HepG2 (cell line): ENCODE measurements around the gene SLC39A10. TPM values are rescaled to one million over a fixed set of nuclear protein-coding genes. Genes with fewer than 3 reads are reported as not detected.

ENCODE experiments used
- ATF2 ChIP-seq: sonication (generic); formaldehyde crosslinking; IDR thresholded peaks from 2 replicates; pipeline ENCODE4 v1.4.0; 2020; ENCODE audit warnings: missing genetic modification reagents
- CSRNP1 ChIP-seq: sonication (generic); formaldehyde crosslinking; IDR thresholded peaks from 2 replicates; pipeline ENCODE4 v1.8.1; 2023; ENCODE audit warnings: mild to moderate bottlenecking, missing genetic modification reagents
- FOXK2 ChIP-seq: fragments of 450-650 bp; IDR thresholded peaks from 2 replicates; pipeline ENCODE4 v1.6.1; 2016
- IKZF1 ChIP-seq: fragments of 450-650 bp; IDR thresholded peaks from 2 replicates; pipeline ENCODE4 v1.7.1; 2016
- LCORL ChIP-seq, 2 experiments: fragments of 450-650 bp in 1 of 2; sonication (generic) in 1 of 2; formaldehyde crosslinking in 1 of 2; IDR thresholded peaks; 2 replicates each; pipeline versions ENCODE4 v1.5.0 to v1.6.1; 2017 to 2020; ENCODE audit warnings: antibody characterized with exemption in 1 of 2, missing genetic modification reagents in 1 of 2
- MEIS2 ChIP-seq: sonication (generic); formaldehyde crosslinking; IDR thresholded peaks from 2 replicates; pipeline ENCODE4 v1.9.0; 2021; ENCODE audit warnings: mild to moderate bottlenecking, missing genetic modification reagents
- MTF2 ChIP-seq: sonication (generic); formaldehyde crosslinking; IDR thresholded peaks from 2 replicates; pipeline ENCODE4 v1.5.0; 2020; ENCODE audit warnings: missing genetic modification reagents, borderline replicate concordance
- PHF21A ChIP-seq: sonication (generic); formaldehyde crosslinking; IDR thresholded peaks from 2 replicates; pipeline ENCODE4 v1.5.0; 2020; ENCODE audit warnings: mild to moderate bottlenecking, missing genetic modification reagents
- PTBP1 ChIP-seq: fragments of 200-400 bp; formaldehyde crosslinking; IDR thresholded peaks from 2 replicates; pipeline ENCODE4 v1.6.1; 2018; ENCODE audit warnings: low read length, low read depth; ENCODE audit not compliant: poor library complexity, severe bottlenecking
- RORA ChIP-seq: sonication (generic); formaldehyde crosslinking; IDR thresholded peaks from 2 replicates; pipeline ENCODE4 v1.5.0; 2020; ENCODE audit warnings: mild to moderate bottlenecking, missing genetic modification reagents, moderate library complexity
- ZBTB43 ChIP-seq: sonication (generic); formaldehyde crosslinking; conservative IDR thresholded peaks from 2 replicates; pipeline ENCODE4 v1.4.0; 2020; ENCODE audit warnings: missing genetic modification reagents
- ZKSCAN5 ChIP-seq: sonication (generic); formaldehyde crosslinking; IDR thresholded peaks from 2 replicates; pipeline ENCODE4 v1.5.1; 2020; ENCODE audit warnings: mild to moderate bottlenecking, missing genetic modification reagents
- ZNF564 ChIP-seq: sonication (generic); formaldehyde crosslinking; IDR thresholded peaks from 2 replicates; pipeline ENCODE4 v1.8.1; 2023; ENCODE audit warnings: mild to moderate bottlenecking, missing genetic modification reagents
- ZNF724P ChIP-seq: sonication (generic); formaldehyde crosslinking; IDR thresholded peaks from 2 replicates; pipeline ENCODE4 v1.8.0; 2022; ENCODE audit warnings: missing genetic modification reagents, borderline replicate concordance
- ZSCAN5A ChIP-seq: sonication (generic); formaldehyde crosslinking; IDR thresholded peaks from 2 replicates; pipeline ENCODE4 v1.8.0; 2022; ENCODE audit warnings: mild to moderate bottlenecking, missing genetic modification reagents, borderline replicate concordance
- polyA plus RNA-seq, 8 experiments: library from polyadenylated mRNA; depleted of rRNA in 3 of 8; stranded (reverse) in 7 of 8; unstranded in 1 of 8; fragments of >200 nt; fragmentation: Illumina TruSeq in 4 of 8; extraction: Trizol in 4 of 8; gene quantifications; 2 replicates each; pipeline versions ENCODE4 v1.2.1 to v1.2.3, GENCODE V29; 2011 to 2016; ENCODE audit warnings: low read depth in 4 of 8, missing spikeins in 1 of 8, mixed read lengths in 1 of 8; ENCODE audit not compliant: insufficient read depth in 1 of 8
- total RNA-seq, 5 experiments: library from RNA; depleted of rRNA; stranded (reverse); fragments of >200 nt; fragmentation: Illumina TruSeq; extraction: Trizol; gene quantifications; 2 replicates each; pipeline ENCODE4 v1.2.3, GENCODE V29; 2016; ENCODE audit warnings: low read depth in 1 of 5
- TF ChIP-seq, protein P1 (sequence below): IDR thresholded peaks from 2 replicates; pipeline ENCODE4 v1.6.1; 2016; ENCODE audit warnings: low read depth, missing genetic modification reagents, missing compliant biosample characterization

The SLC39A10 gene
- total and polyA plus RNA-seq, 2 of the 13 experiments (the other 11 are each of a cell fraction or from before 2014, with no cell fraction given), result 13.2 to 21.0 TPM

- TF ChIP-seq PHF21A (CRISPR knock-in tag) (peak; percentile 83), MEIS2 (CRISPR knock-in tag) (peak; percentile 59), ZNF564 (CRISPR knock-in tag) (0 out of 2 replicates have a peak, but pooled peaks have one; percentile 82), LCORL (IDR thresholded peaks at IDR 0.05) (no peak), LCORL (CRISPR knock-in tag; IDR thresholded peaks at IDR 0.05) (peak; percentile 17; the same call in 1 of the 2 replicates), ZKSCAN5 (peak; percentile 68; the same call in 1 of the 2 replicates), CSRNP1 (CRISPR knock-in tag) (peak; percentile 58; the same call in 1 of the 2 replicates), IKZF1 (no peak), ATF2 (CRISPR knock-in tag) (0 out of 2 replicates have a peak, but pooled peaks have one; percentile 47), PTBP1 (no peak), ZBTB43 (CRISPR knock-in tag) (0 out of 2 replicates have a peak, but pooled peaks have one; percentile 10), FOXK2 (no peak), MTF2 (no peak), ZSCAN5A (peak; percentile 98; the same call in 1 of the 2 replicates), ZNF724P (CRISPR knock-in tag) (no peak), RORA (CRISPR knock-in tag) (no peak)
- TF ChIP-seq, protein P1, sequence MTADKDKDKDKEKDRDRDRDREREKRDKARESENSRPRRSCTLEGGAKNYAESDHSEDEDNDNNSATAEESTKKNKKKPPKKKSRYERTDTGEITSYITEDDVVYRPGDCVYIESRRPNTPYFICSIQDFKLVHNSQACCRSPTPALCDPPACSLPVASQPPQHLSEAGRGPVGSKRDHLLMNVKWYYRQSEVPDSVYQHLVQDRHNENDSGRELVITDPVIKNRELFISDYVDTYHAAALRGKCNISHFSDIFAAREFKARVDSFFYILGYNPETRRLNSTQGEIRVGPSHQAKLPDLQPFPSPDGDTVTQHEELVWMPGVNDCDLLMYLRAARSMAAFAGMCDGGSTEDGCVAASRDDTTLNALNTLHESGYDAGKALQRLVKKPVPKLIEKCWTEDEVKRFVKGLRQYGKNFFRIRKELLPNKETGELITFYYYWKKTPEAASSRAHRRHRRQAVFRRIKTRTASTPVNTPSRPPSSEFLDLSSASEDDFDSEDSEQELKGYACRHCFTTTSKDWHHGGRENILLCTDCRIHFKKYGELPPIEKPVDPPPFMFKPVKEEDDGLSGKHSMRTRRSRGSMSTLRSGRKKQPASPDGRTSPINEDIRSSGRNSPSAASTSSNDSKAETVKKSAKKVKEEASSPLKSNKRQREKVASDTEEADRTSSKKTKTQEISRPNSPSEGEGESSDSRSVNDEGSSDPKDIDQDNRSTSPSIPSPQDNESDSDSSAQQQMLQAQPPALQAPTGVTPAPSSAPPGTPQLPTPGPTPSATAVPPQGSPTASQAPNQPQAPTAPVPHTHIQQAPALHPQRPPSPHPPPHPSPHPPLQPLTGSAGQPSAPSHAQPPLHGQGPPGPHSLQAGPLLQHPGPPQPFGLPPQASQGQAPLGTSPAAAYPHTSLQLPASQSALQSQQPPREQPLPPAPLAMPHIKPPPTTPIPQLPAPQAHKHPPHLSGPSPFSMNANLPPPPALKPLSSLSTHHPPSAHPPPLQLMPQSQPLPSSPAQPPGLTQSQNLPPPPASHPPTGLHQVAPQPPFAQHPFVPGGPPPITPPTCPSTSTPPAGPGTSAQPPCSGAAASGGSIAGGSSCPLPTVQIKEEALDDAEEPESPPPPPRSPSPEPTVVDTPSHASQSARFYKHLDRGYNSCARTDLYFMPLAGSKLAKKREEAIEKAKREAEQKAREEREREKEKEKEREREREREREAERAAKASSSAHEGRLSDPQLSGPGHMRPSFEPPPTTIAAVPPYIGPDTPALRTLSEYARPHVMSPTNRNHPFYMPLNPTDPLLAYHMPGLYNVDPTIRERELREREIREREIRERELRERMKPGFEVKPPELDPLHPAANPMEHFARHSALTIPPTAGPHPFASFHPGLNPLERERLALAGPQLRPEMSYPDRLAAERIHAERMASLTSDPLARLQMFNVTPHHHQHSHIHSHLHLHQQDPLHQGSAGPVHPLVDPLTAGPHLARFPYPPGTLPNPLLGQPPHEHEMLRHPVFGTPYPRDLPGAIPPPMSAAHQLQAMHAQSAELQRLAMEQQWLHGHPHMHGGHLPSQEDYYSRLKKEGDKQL (CRISPR knock-in tag), result 0 out of 2 replicates have a peak, but pooled peaks have one; percentile 9
These were observed at the start of gene SLC39A10 (continued) for GRCh38 chr2:195656859-195657633.
